Measurements from ENCODE around the gene EIF3A.

GRCh38 chr10:119100434-119101238, 20.0 kb upstream of the EIF3A start:
- TF ChIP-seq CTCF (IDR thresholded peaks at IDR 0.05; ENCODE audit: low read depth, low read length, missing input control) (no peak), SP1 (IDR thresholded peaks at IDR 0.05) (no peak), REST (IDR thresholded peaks at IDR 0.05) (no peak), RAD21 (IDR thresholded peaks at IDR 0.05) (no peak)

Data from liver (tissue), 3 donors.